ENCODE results near the gene MAPK8IP3. TPM values are rescaled to one million over a fixed set of nuclear protein-coding genes. Genes with fewer than 3 reads are reported as not detected.

The MAPK8IP3 gene
- total RNA-seq, 1 donor from 2014 or later: 46.1 TPM

GRCh38 chr16:1774448-1774780 is 68.4 kb downstream of the MAPK8IP3 start:
- DNase-seq: no peak

GRCh38 chr16:1775006-1775845 is 69.2 kb downstream of the MAPK8IP3 start:
- DNase-seq: no peak

GRCh38 chr16:1775846-1776671 is 70.1 kb downstream of the MAPK8IP3 start:
- no peak for DNase-seq

GRCh38 chr16:1776672-1776955 is 70.6 kb downstream of the MAPK8IP3 start:
- DNase-seq: no peak

- DNase-seq: no peak
Observed at GRCh38 chr16:1776991-1777374, 71.0 kb downstream of the MAPK8IP3 start.

GRCh38 chr16:1777375-1778199 is 71.6 kb downstream of the MAPK8IP3 start:
- no peak for DNase-seq

GRCh38 chr16:1778200-1779179 is 72.5 kb downstream of the MAPK8IP3 start:
- DNase-seq: no peak

GRCh38 chr16:1779234-1779701 is 73.3 kb downstream of the MAPK8IP3 start:
- DNase-seq: no peak

GRCh38 chr16:1779741-1780676 is 74.0 kb downstream of the MAPK8IP3 start:
- DNase-seq: no peak

GRCh38 chr16:1780677-1781072 is 74.7 kb downstream of the MAPK8IP3 start:
- DNase-seq: no peak

GRCh38 chr16:1781254-1781653 is 75.3 kb downstream of the MAPK8IP3 start:
- DNase-seq: no peak

GRCh38 chr16:1781758-1782407 is 75.9 kb downstream of the MAPK8IP3 start:
- DNase-seq: no peak

- peak; percentile 100 for DNase-seq
Observed at GRCh38 chr16:1782408-1783264, 76.6 kb downstream of the MAPK8IP3 start, which contains the start of the genes NUBP2 and SPSB3. Gene NUBP2 (plus strand): TSS chr16:1782960. CDS start chr16:1783021, 61 bp downstream. Gene SPSB3 (minus strand): TSS chr16:1782571. CDS start chr16:1781483, 1,088 bp downstream.

- DNase-seq: no peak
Observed at GRCh38 chr16:1784977-1785845, 79.2 kb downstream of the MAPK8IP3 start.

- DNase-seq: no peak
Observed at GRCh38 chr16:1785846-1786170, 79.8 kb downstream of the MAPK8IP3 start.

GRCh38 chr16:1786242-1787055 is 80.5 kb downstream of the MAPK8IP3 start:
- DNase-seq: no peak

GRCh38 chr16:1787056-1787321 is 81.0 kb downstream of the MAPK8IP3 start:
- DNase-seq: no peak
